NCI-H2029 (cell line): ENCODE measurements around the gene CALHM3.

Source experiments
- DNase-seq: peaks from one replicate; lab custom pipeline; 2025; lab: John Stamatoyannopoulos, UW

Gene CALHM3

GRCh38 chr10:103474077-103474476 lies 5.0 kb downstream of the CALHM3 start:
- DNase-seq, result no peak

GRCh38 chr10:103473261-103473671 lies 5.8 kb downstream of the CALHM3 start:
- DNase-seq, result no peak

GRCh38 chr10:103472005-103472404 lies 7.0 kb downstream of the CALHM3 start:
- no peak for DNase-seq

GRCh38 chr10:103470761-103471653 lies 8.0 kb downstream of the CALHM3 start:
- no peak for DNase-seq

GRCh38 chr10:103469201-103469600 lies 9.8 kb downstream of the CALHM3 start:
- no peak for DNase-seq

- DNase-seq, result no peak
Observed at GRCh38 chr10:103467406-103467805, 11.6 kb downstream of the CALHM3 start.

- no peak for DNase-seq
Observed at GRCh38 chr10:103466734-103467133, 12.3 kb downstream of the CALHM3 start.

GRCh38 chr10:103465411-103466179 lies 13.4 kb downstream of the CALHM3 start:
- no peak for DNase-seq

- DNase-seq, result no peak
Observed at GRCh38 chr10:103463499-103463898, 15.5 kb downstream of the CALHM3 start.

- no peak for DNase-seq
Observed at GRCh38 chr10:103459615-103460014, 19.4 kb downstream of the CALHM3 start.

GRCh38 chr10:103458720-103459119 lies 20.3 kb downstream of the CALHM3 start, which contains the start of gene CALHM1:
CALHM1 (minus strand) TSS chr10:103458900; CDS start chr10:103458751, 149 bp downstream.
- DNase-seq, result peak; percentile 37

GRCh38 chr10:103457896-103458583 lies 21.0 kb downstream of the CALHM3 start:
- no peak for DNase-seq

GRCh38 chr10:103457176-103457712 lies 21.8 kb downstream of the CALHM3 start:
- DNase-seq, result no peak

- no peak for DNase-seq
Observed at GRCh38 chr10:103456074-103456660, 22.9 kb downstream of the CALHM3 start.

GRCh38 chr10:103455235-103455634 lies 23.8 kb downstream of the CALHM3 start:
- DNase-seq, result no peak

- DNase-seq, result no peak
Observed at GRCh38 chr10:103454026-103454425, 25.0 kb downstream of the CALHM3 start.

- no peak for DNase-seq
Observed at GRCh38 chr10:103452506-103453230, 26.4 kb downstream of the CALHM3 start.

- no peak for DNase-seq
Observed at GRCh38 chr10:103451831-103452505, 27.1 kb downstream of the CALHM3 start, which contains the start of gene CALHM2. CALHM2 (minus strand) TSS chr10:103452370; CDS start chr10:103449941, 2,429 bp downstream.

GRCh38 chr10:103451091-103451813 lies 27.8 kb downstream of the CALHM3 start:
- DNase-seq, result no peak
